Measurements from ENCODE around the gene ULK3. TPM values are rescaled to one million over a fixed set of nuclear protein-coding genes. Genes with fewer than 3 reads are reported as not detected.

The ULK3 gene
- total RNA-seq, 1 experiment from 2014 or later = 48.4 TPM

- H4K20me1 ChIP-seq (ENCODE audit: insufficient read depth) = no peaks in the 10 kb centered on the region
- POLR2A ChIA-PET = no interaction called here
- TF ChIP-seq EGR1 (IDR thresholded peaks at IDR 0.05; ENCODE audit: low read depth) = no peak
- no peak for TF ChIP-seq RAD21 (IDR thresholded peaks at IDR 0.05; ENCODE audit: low read depth)
- TF ChIP-seq, protein P1, sequence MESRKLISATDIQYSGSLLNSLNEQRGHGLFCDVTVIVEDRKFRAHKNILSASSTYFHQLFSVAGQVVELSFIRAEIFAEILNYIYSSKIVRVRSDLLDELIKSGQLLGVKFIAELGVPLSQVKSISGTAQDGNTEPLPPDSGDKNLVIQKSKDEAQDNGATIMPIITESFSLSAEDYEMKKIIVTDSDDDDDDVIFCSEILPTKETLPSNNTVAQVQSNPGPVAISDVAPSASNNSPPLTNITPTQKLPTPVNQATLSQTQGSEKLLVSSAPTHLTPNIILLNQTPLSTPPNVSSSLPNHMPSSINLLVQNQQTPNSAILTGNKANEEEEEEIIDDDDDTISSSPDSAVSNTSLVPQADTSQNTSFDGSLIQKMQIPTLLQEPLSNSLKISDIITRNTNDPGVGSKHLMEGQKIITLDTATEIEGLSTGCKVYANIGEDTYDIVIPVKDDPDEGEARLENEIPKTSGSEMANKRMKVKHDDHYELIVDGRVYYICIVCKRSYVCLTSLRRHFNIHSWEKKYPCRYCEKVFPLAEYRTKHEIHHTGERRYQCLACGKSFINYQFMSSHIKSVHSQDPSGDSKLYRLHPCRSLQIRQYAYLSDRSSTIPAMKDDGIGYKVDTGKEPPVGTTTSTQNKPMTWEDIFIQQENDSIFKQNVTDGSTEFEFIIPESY (IDR thresholded peaks at IDR 0.05; ENCODE audit: extremely low read depth, insufficient replicate concordance, low read length) = no peak
- no peak for TF ChIP-seq ZFX (IDR thresholded peaks at IDR 0.05)
- no peak for TF ChIP-seq SP1 (IDR thresholded peaks at IDR 0.05; ENCODE audit: low read depth)
- TF ChIP-seq ZNF274 (IDR thresholded peaks at IDR 0.05; ENCODE audit: low read depth, low read length) = no peak
- TF ChIP-seq JUND (IDR thresholded peaks at IDR 0.05) = no peak
- no peak for TF ChIP-seq ELF1 (IDR thresholded peaks at IDR 0.05; ENCODE audit: borderline replicate concordance, low read depth)
- H3K9ac ChIP-seq (ENCODE audit: low read length) = no peak within 1 kb of the TSS
- CTCF ChIA-PET = no interaction called here
- H3K9me2 ChIP-seq (ENCODE audit: insufficient read depth) = no peaks in the 10 kb centered on the region
- H3K4me1 ChIP-seq (ENCODE audit: control insufficient read depth in 1 of 2, insufficient read depth in 2 of 2, low read length in 2 of 2) = peaks cover 13 to 41% of the 10 kb centered on the region in 2 experiments; a peak in 3 of 4 replicates
- no peak within 1 kb of the TSS for H3K4me3 ChIP-seq (replicated peaks in 1 of 2; ENCODE audit: low read depth in 1 of 2, low read length in 2 of 2)
- H3K27me3 ChIP-seq (ENCODE audit: insufficient read depth, low read length) = no peaks in the 10 kb centered on the region
- H3K27ac ChIP-seq (ENCODE audit: low read depth, low read length) = no peak within 1 kb of the TSS
- no peaks in the 10 kb centered on the region for H3K9me3 ChIP-seq (ENCODE audit: control insufficient read depth in 1 of 2, insufficient read depth in 1 of 2, low read depth in 1 of 2, low read length in 2 of 2)
- no peak within 1 kb of the TSS for H3K4me2 ChIP-seq (ENCODE audit: low read length)
- intact Hi-C loops (cut with micrococcal nuclease) = no loop called here
- RAD21 ChIA-PET (ENCODE audit: low non-redundant PET in 1 of 2, low total read pairs in 2 of 2, uncharacterized antibody in 2 of 2, unreplicated experiment in 2 of 2) = no interaction called here
- H3K36me3 ChIP-seq (ENCODE audit: control insufficient read depth in 1 of 2, insufficient read depth in 2 of 2, low read length in 2 of 2) = no peaks in the 10 kb centered on the region
- no peak within 1 kb of the TSS for H2AFZ ChIP-seq (ENCODE audit: low read depth, low read length, poor library complexity, severe bottlenecking)
- BruUV-seq (replicated peaks) = no TSS peak
- H3K79me2 ChIP-seq (ENCODE audit: insufficient read depth, low read length) = no peaks in the 10 kb centered on the region
- ATAC-seq (no peak), DNase-seq (ENCODE audit: low read depth, low spot score) (no peak)
Observed at GRCh38 chr15:74812533-74812932, 30.4 kb downstream of the ULK3 start, which contains the start of gene LMAN1L. LMAN1L (plus strand) TSS chr15:74812835; CDS start chr15:74812855, 20 bp downstream.

DNA sequence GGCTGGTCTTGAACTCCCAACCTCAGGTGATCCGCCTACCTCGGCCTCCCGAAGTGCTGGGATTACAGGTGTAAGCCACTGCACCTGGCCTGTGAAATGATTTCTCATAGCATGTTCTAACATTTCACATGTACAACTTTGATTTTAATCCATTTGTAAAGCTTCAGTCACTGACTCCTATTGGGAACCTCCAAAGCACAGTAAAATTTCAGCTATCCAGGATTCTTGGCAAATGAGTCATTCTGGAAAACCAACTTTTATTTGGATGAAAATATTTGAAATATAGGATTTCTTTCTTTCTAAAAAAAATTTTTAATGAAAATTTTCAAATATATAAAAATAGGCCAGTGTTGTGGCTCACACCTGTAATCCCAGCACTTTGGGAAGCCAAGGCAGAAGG is 33.0 kb downstream of the ULK3 start:
- DNase-seq (ENCODE audit: low read depth, low spot score) (no peak), ATAC-seq (no peak)
- ChIA-PET CTCF (interaction anchor here (1.5 kb wide), 1 partner anchor 42 kb away, joined by 5 read pairs; no protein-coding TSS in a partner anchor), POLR2A (no interaction called here), RAD21 (ENCODE audit: low non-redundant PET in 1 of 2, low total read pairs in 2 of 2, uncharacterized antibody in 2 of 2, unreplicated experiment in 2 of 2) (no interaction called here)
- Histone ChIP-seq H3K27me3 (ENCODE audit: insufficient read depth, low read length) (no peaks in the 10 kb centered on the region), H3K4me1 (ENCODE audit: control insufficient read depth in 1 of 2, insufficient read depth in 2 of 2, low read length in 2 of 2) (peaks cover 9 to 30% of the 10 kb centered on the region in 2 experiments; a peak in 3 of 4 replicates), H3K9me3 (ENCODE audit: control insufficient read depth in 1 of 2, insufficient read depth in 1 of 2, low read depth in 1 of 2, low read length in 2 of 2) (no peaks in the 10 kb centered on the region), H3K4me3 (replicated peaks in 1 of 2; ENCODE audit: low read depth in 1 of 2, low read length in 2 of 2) (no peak overlapping the region), H3K36me3 (ENCODE audit: control insufficient read depth in 1 of 2, insufficient read depth in 2 of 2, low read length in 2 of 2) (no peaks in the 10 kb centered on the region), H3K9me2 (ENCODE audit: insufficient read depth) (no peaks in the 10 kb centered on the region), H3K9ac (ENCODE audit: low read length) (no peak overlapping the region), H3K27ac (ENCODE audit: low read depth, low read length) (no peak overlapping the region), H3K79me2 (ENCODE audit: insufficient read depth, low read length) (no peaks in the 10 kb centered on the region), H2AFZ (ENCODE audit: low read depth, low read length, poor library complexity, severe bottlenecking) (no peak overlapping the region), H3K4me2 (ENCODE audit: low read length) (no peak overlapping the region), H4K20me1 (ENCODE audit: insufficient read depth) (no peaks in the 10 kb centered on the region)
- TF ChIP-seq, protein P2, sequence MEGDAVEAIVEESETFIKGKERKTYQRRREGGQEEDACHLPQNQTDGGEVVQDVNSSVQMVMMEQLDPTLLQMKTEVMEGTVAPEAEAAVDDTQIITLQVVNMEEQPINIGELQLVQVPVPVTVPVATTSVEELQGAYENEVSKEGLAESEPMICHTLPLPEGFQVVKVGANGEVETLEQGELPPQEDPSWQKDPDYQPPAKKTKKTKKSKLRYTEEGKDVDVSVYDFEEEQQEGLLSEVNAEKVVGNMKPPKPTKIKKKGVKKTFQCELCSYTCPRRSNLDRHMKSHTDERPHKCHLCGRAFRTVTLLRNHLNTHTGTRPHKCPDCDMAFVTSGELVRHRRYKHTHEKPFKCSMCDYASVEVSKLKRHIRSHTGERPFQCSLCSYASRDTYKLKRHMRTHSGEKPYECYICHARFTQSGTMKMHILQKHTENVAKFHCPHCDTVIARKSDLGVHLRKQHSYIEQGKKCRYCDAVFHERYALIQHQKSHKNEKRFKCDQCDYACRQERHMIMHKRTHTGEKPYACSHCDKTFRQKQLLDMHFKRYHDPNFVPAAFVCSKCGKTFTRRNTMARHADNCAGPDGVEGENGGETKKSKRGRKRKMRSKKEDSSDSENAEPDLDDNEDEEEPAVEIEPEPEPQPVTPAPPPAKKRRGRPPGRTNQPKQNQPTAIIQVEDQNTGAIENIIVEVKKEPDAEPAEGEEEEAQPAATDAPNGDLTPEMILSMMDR (IDR thresholded peaks at IDR 0.05 in 2 of 3, conservative IDR thresholded peaks at IDR 0.05 in 1 of 3; ENCODE audit: borderline replicate concordance in 1 of 3, insufficient read depth in 1 of 3, low read depth in 2 of 3, low read length in 2 of 3) = no peak
- no peak for TF ChIP-seq CBX3 (IDR thresholded peaks at IDR 0.05; ENCODE audit: low read depth)
- TF ChIP-seq ZNF274 (IDR thresholded peaks at IDR 0.05; ENCODE audit: low read depth, low read length) = no peak
- intact Hi-C loops (cut with micrococcal nuclease) = no loop called here
- BruUV-seq (replicated peaks) = no TSS peak
